Activated naive CD8-positive, alpha-beta T cell treated with anti-CD3 and anti-CD28 coated beads, Interleukin-2, amount 10 ng/mL, durations not matched to agents 7 days and 5 days (primary cell): Measurements from ENCODE around the gene EGF. TPM values are rescaled to one million over a fixed set of nuclear protein-coding genes. Genes with fewer than 3 reads are reported as not detected.
"Not testable (repeated sequence)": the region's sequence is repeated elsewhere in the genome, so short reads cannot be mapped to it uniquely, and the experiment has no call there.

Source experiments
- ATAC-seq: fragments of 150-1000 bp; cut with Tn5 transposase; one replicate; pipeline ENCODE4 v1.10.0; 2021; ENCODE audit warnings: low read depth, moderate library complexity
- POLR2A ChIA-PET: fragments of 350-600 bp; sonication (Branson Sonifier 250); formaldehyde crosslinking; loops from one replicate; lab custom pipeline; 2021; ENCODE audit warnings: antibody characterized with exemption; lab: Charles Lee
- DNase-seq: peaks from one replicate; pipeline ENCODE4 v3.0.0; 2021
- H3K27ac Mint-ChIP-seq: one replicate; pipeline ENCODE4 v1.8.0; 2022; ENCODE audit warnings: mild to moderate bottlenecking, mixed read lengths
- H3K27me3 Mint-ChIP-seq: one replicate; pipeline ENCODE4 v1.8.0; 2022; ENCODE audit warnings: mild to moderate bottlenecking, moderate library complexity, mixed read lengths
- H3K36me3 Mint-ChIP-seq: one replicate; pipeline ENCODE4 v1.8.0; 2021; ENCODE audit warnings: mild to moderate bottlenecking, mixed read lengths
- H3K4me1 Mint-ChIP-seq: one replicate; pipeline ENCODE4 v1.8.0; 2021; ENCODE audit warnings: mixed read lengths
- H3K4me3 Mint-ChIP-seq: one replicate; pipeline ENCODE4 v1.8.0; 2022; ENCODE audit warnings: mild to moderate bottlenecking, moderate library complexity, mixed read lengths
- H3K9me3 Mint-ChIP-seq: one replicate; pipeline ENCODE4 v1.8.0; 2021; ENCODE audit warnings: mixed read lengths
- total RNA-seq, 2 experiments: library from RNA; stranded (reverse); gene quantifications; one replicate each; pipeline ENCODE4 v1.2.3, GENCODE V29; 2021

Gene EGF
- total RNA-seq, result not detected

- ATAC-seq, result no peak
- H3K9me3 Mint-ChIP-seq, result no peaks in the 10 kb centered on the region
- no peaks in the 10 kb centered on the region for H3K36me3 Mint-ChIP-seq
- no peak within 1 kb of the TSS for H3K27ac Mint-ChIP-seq
- no peak for DNase-seq
- peaks cover 43% of the 10 kb centered on the region for H3K27me3 Mint-ChIP-seq
- H3K4me3 Mint-ChIP-seq, result no peak within 1 kb of the TSS
- POLR2A ChIA-PET, result no interaction called here
- no peaks in the 10 kb centered on the region for H3K4me1 Mint-ChIP-seq
Observed at GRCh38 chr4:109912706-109913595, at the start of gene EGF. Gene EGF (plus strand): TSS chr4:109912883. CDS start chr4:109913336, 453 bp downstream.

GRCh38 chr4:109864134-109864533 lies 48.5 kb upstream of the EGF start:
- Mint-ChIP-seq H3K36me3 (no peaks in the 10 kb centered on the region), H3K4me1 (no peaks in the 10 kb centered on the region), H3K27me3 (no peaks in the 10 kb centered on the region), H3K4me3 (no peak overlapping the region), H3K9me3 (peaks cover 2% of the 10 kb centered on the region), H3K27ac (no peak overlapping the region)
- ATAC-seq (no peak), DNase-seq (no peak)
- POLR2A ChIA-PET, result no interaction called here

GRCh38 chr4:109870061-109870460 lies 42.6 kb upstream of the EGF start:
- Mint-ChIP-seq H3K27me3 (no peaks in the 10 kb centered on the region), H3K27ac (no peak overlapping the region), H3K36me3 (no peaks in the 10 kb centered on the region)

GRCh38 chr4:109872065-109872464 lies 40.6 kb upstream of the EGF start:
- Mint-ChIP-seq H3K9me3 (no peaks in the 10 kb centered on the region), H3K27me3 (no peaks in the 10 kb centered on the region), H3K27ac (no peak overlapping the region), H3K4me1 (no peaks in the 10 kb centered on the region), H3K4me3 (no peak overlapping the region), H3K36me3 (no peaks in the 10 kb centered on the region)
- ATAC-seq (no peak), DNase-seq (no peak)
- POLR2A ChIA-PET, result interaction anchor here (0.5 kb wide), 1 partner anchor 172 kb away, joined by 5 read pairs; no protein-coding TSS in a partner anchor

More at GRCh38 chr4:109870061-109870460, 42.6 kb upstream of the EGF start:
- H3K9me3 Mint-ChIP-seq, result no peaks in the 10 kb centered on the region
- H3K4me1 Mint-ChIP-seq, result no peaks in the 10 kb centered on the region
- POLR2A ChIA-PET, result no interaction called here
- no peak for DNase-seq
- no peak overlapping the region for H3K4me3 Mint-ChIP-seq
- no peak for ATAC-seq

GRCh38 chr4:109872950-109873656 lies 39.6 kb upstream of the EGF start:
- no peak overlapping the region for H3K27ac Mint-ChIP-seq

GRCh38 chr4:109873791-109874514 lies 38.7 kb upstream of the EGF start:
- POLR2A ChIA-PET, result no interaction called here
- Mint-ChIP-seq H3K27ac (no peak overlapping the region), H3K27me3 (no peaks in the 10 kb centered on the region), H3K4me3 (no peak overlapping the region), H3K36me3 (no peaks in the 10 kb centered on the region), H3K4me1 (no peaks in the 10 kb centered on the region), H3K9me3 (no peaks in the 10 kb centered on the region)
- ATAC-seq, result no peak
- DNase-seq, result no peak

More at GRCh38 chr4:109872950-109873656, 39.6 kb upstream of the EGF start:
- Mint-ChIP-seq H3K9me3 (no peaks in the 10 kb centered on the region), H3K27me3 (no peaks in the 10 kb centered on the region), H3K36me3 (no peaks in the 10 kb centered on the region), H3K4me1 (no peaks in the 10 kb centered on the region), H3K4me3 (no peak overlapping the region)
- POLR2A ChIA-PET, result no interaction called here
- DNase-seq (no peak), ATAC-seq (no peak)

GRCh38 chr4:109875106-109875505 lies 37.6 kb upstream of the EGF start:
- POLR2A ChIA-PET, result no interaction called here
- no peak for ATAC-seq
- H3K27me3 Mint-ChIP-seq, result no peaks in the 10 kb centered on the region
- H3K9me3 Mint-ChIP-seq, result no peaks in the 10 kb centered on the region
- H3K27ac Mint-ChIP-seq, result no peak overlapping the region
- H3K4me3 Mint-ChIP-seq, result no peak overlapping the region
- H3K4me1 Mint-ChIP-seq, result no peaks in the 10 kb centered on the region
- H3K36me3 Mint-ChIP-seq, result no peaks in the 10 kb centered on the region
- DNase-seq, result no peak

GRCh38 chr4:109875553-109875952 lies 37.1 kb upstream of the EGF start:
- POLR2A ChIA-PET, H3K9me3 Mint-ChIP-seq, ATAC-seq, H3K4me1 Mint-ChIP-seq, H3K27ac Mint-ChIP-seq, H3K4me3 Mint-ChIP-seq, DNase-seq, H3K27me3 Mint-ChIP-seq, H3K36me3 Mint-ChIP-seq: not testable (repeated sequence)

GRCh38 chr4:109876634-109877265 lies 35.9 kb upstream of the EGF start:
- POLR2A ChIA-PET, result no interaction called here
- DNase-seq (no peak), ATAC-seq (no peak)
- Mint-ChIP-seq H3K4me3 (no peak overlapping the region), H3K9me3 (no peaks in the 10 kb centered on the region), H3K27ac (no peak overlapping the region), H3K4me1 (no peaks in the 10 kb centered on the region), H3K36me3 (no peaks in the 10 kb centered on the region), H3K27me3 (no peaks in the 10 kb centered on the region)

- ATAC-seq (no peak), DNase-seq (no peak)
- POLR2A ChIA-PET, result no interaction called here
- Mint-ChIP-seq H3K36me3 (no peaks in the 10 kb centered on the region), H3K4me3 (no peak overlapping the region), H3K9me3 (no peaks in the 10 kb centered on the region), H3K27me3 (no peaks in the 10 kb centered on the region), H3K27ac (no peak overlapping the region), H3K4me1 (no peaks in the 10 kb centered on the region)
Observed at GRCh38 chr4:109877400-109877799, 35.3 kb upstream of the EGF start.

GRCh38 chr4:109878355-109878754 lies 34.3 kb upstream of the EGF start:
- Mint-ChIP-seq H3K4me1 (no peaks in the 10 kb centered on the region), H3K9me3 (no peaks in the 10 kb centered on the region), H3K36me3 (no peaks in the 10 kb centered on the region), H3K27me3 (no peaks in the 10 kb centered on the region), H3K4me3 (no peak overlapping the region), H3K27ac (no peak overlapping the region)
- POLR2A ChIA-PET, result no interaction called here
- DNase-seq, result no peak
- no peak for ATAC-seq

GRCh38 chr4:109879081-109879480 lies 33.6 kb upstream of the EGF start:
- Mint-ChIP-seq H3K36me3 (no peaks in the 10 kb centered on the region), H3K9me3 (no peaks in the 10 kb centered on the region), H3K27me3 (peaks cover 2% of the 10 kb centered on the region), H3K4me3 (no peak overlapping the region), H3K4me1 (no peaks in the 10 kb centered on the region), H3K27ac (no peak overlapping the region)
- ATAC-seq (no peak), DNase-seq (no peak)
- POLR2A ChIA-PET, result no interaction called here
